ENCODE results near the gene EDEM3. TPM values are rescaled to one million over a fixed set of nuclear protein-coding genes. Genes with fewer than 3 reads are reported as not detected.

Gene EDEM3
- total RNA-seq, 1 experiment from 2014 or later: 14.5 TPM

DNA sequence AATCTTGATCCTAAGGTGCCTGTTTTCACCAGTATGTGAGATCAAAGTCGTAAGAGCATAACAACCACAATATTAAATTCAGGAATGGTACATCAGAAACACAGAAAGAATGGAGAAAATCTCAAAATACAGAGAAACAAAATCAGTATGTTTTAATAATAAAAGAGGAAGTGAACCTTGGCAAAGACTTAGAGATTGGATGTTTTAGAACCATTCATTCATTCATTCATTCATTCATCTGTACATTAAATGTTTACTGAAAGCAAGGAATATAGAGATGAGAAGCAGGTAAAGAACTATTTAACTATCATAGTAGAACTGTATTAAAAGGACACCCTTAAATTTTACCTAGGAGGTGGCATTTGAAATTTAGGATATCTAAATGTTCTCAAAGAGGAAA, 55.7 kb downstream of the EDEM3 start:
- no peak for DNase-seq
- TF ChIP-seq EZH2 (IDR thresholded peaks at IDR 0.05; ENCODE audit: low read depth): no peak
- TF ChIP-seq CTCF (conservative IDR thresholded peaks at IDR 0.05): no peak
- H3K36me3 ChIP-seq (ENCODE audit: low read depth): peaks cover 6% of the 10 kb centered on the region; the same call in 1 of the 2 replicates
- no peaks in the 10 kb centered on the region for H3K27me3 ChIP-seq (ENCODE audit: insufficient read depth, low read depth)
- no peaks in the 10 kb centered on the region for H3K9me2 ChIP-seq (ENCODE audit: insufficient read depth)
- H4K20me1 ChIP-seq (ENCODE audit: insufficient read depth): no peaks in the 10 kb centered on the region
- intact Hi-C loops (cut with micrococcal nuclease; ENCODE audit: unreplicated experiment): loop anchor here (10.0 kb wide), 1 partner anchor 1064 kb away; the partner anchor contains the start of gene ARPC5
- H3K4me3 ChIP-seq: no peak overlapping the region
- BruUV-seq (replicated peaks): no TSS peak
- no peaks in the 10 kb centered on the region for H3K4me1 ChIP-seq (replicated peaks; ENCODE audit: insufficient read depth)
- H3K9me3 ChIP-seq (ENCODE audit: insufficient read depth, low read depth): no peaks in the 10 kb centered on the region
- H3K4me2 ChIP-seq: no peak overlapping the region
- no peak overlapping the region for H2AFZ ChIP-seq
- POLR2A ChIA-PET (ENCODE audit: unreplicated experiment): no interaction called here
- CTCF ChIA-PET: no interaction called here
- no peaks in the 10 kb centered on the region for H3K79me2 ChIP-seq (ENCODE audit: low read depth)
- no peak overlapping the region for H3K27ac ChIP-seq
- H3F3A ChIP-seq (ENCODE audit: insufficient read depth, low read depth): no peaks in the 10 kb centered on the region

GRCh38 chr1:184698016-184698415, 56.6 kb downstream of the EDEM3 start:
- H3F3A ChIP-seq (ENCODE audit: insufficient read depth, low read depth): no peaks in the 10 kb centered on the region
- H3K4me1 ChIP-seq (replicated peaks; ENCODE audit: insufficient read depth): no peaks in the 10 kb centered on the region
- no peak overlapping the region for H3K27ac ChIP-seq
- no peak overlapping the region for H3K4me2 ChIP-seq
- DNase-seq: no peak
- no peaks in the 10 kb centered on the region for H3K9me3 ChIP-seq (ENCODE audit: insufficient read depth, low read depth)
- CTCF ChIA-PET: no interaction called here
- POLR2A ChIA-PET (ENCODE audit: unreplicated experiment): no interaction called here
- no peaks in the 10 kb centered on the region for H3K79me2 ChIP-seq (ENCODE audit: low read depth)
- H3K4me3 ChIP-seq: no peak overlapping the region
- no peak for TF ChIP-seq CTCF (conservative IDR thresholded peaks at IDR 0.05)
- no peak for TF ChIP-seq EZH2 (IDR thresholded peaks at IDR 0.05; ENCODE audit: low read depth)
- no peaks in the 10 kb centered on the region for H3K27me3 ChIP-seq (ENCODE audit: insufficient read depth, low read depth)
- H3K9me2 ChIP-seq (ENCODE audit: insufficient read depth): no peaks in the 10 kb centered on the region
- intact Hi-C loops (cut with micrococcal nuclease; ENCODE audit: unreplicated experiment): loop anchor here (10.0 kb wide), 1 partner anchor 1063 kb away; the partner anchor contains the start of gene ARPC5
- BruUV-seq (replicated peaks): no TSS peak
- peaks cover 6% of the 10 kb centered on the region; the same call in 1 of the 2 replicates for H3K36me3 ChIP-seq (ENCODE audit: low read depth)
- H2AFZ ChIP-seq: no peak overlapping the region
- H4K20me1 ChIP-seq (ENCODE audit: insufficient read depth): no peaks in the 10 kb centered on the region

DNA sequence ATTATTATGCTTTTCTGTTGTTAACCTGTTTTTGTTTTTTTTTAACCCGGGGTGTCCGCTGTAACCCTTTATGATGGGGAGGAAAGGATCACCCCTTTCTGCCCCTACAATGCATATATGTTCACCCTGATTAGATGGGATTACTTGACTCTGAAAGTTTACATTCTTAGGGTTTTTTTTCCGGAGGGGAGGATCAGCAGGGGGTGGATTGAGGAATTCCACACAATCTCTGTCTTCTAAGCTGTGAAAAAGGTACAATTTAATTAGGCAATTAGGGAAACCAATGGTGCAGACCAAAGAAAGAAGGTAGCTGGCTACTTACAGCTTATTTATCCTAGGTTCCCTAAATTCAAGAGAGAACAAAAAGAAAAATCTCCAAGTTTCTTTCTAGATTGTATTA, 58.3 kb downstream of the EDEM3 start:
- H3K36me3 ChIP-seq (ENCODE audit: low read depth): no peaks in the 10 kb centered on the region
- intact Hi-C loops (cut with micrococcal nuclease; ENCODE audit: unreplicated experiment): loop anchor here (10.0 kb wide), 1 partner anchor 1062 kb away; the partner anchor contains the start of gene ARPC5

More for the DNA sequence above, 58.3 kb downstream of the EDEM3 start:
- Histone ChIP-seq H3K9me2 (ENCODE audit: insufficient read depth) (no peaks in the 10 kb centered on the region), H2AFZ (no peak overlapping the region), H3K4me3 (no peak overlapping the region), H3K9me3 (ENCODE audit: insufficient read depth, low read depth) (no peaks in the 10 kb centered on the region), H3K79me2 (ENCODE audit: low read depth) (no peaks in the 10 kb centered on the region), H3F3A (ENCODE audit: insufficient read depth, low read depth) (no peaks in the 10 kb centered on the region), H3K4me2 (no peak overlapping the region), H3K27ac (no peak overlapping the region), H3K27me3 (ENCODE audit: insufficient read depth, low read depth) (no peaks in the 10 kb centered on the region), H4K20me1 (ENCODE audit: insufficient read depth) (no peaks in the 10 kb centered on the region), H3K4me1 (replicated peaks; ENCODE audit: insufficient read depth) (no peaks in the 10 kb centered on the region)
- BruUV-seq (replicated peaks): no TSS peak
- no peak for DNase-seq
- CTCF ChIA-PET: interaction anchor here (0.7 kb wide), 1 partner anchor 1190 kb away, joined by 3 read pairs; no protein-coding TSS in a partner anchor
- POLR2A ChIA-PET (ENCODE audit: unreplicated experiment): interaction anchor here (0.6 kb wide), 1 partner anchor 211 kb away, joined by 7 read pairs; no protein-coding TSS in a partner anchor
- no peak for TF ChIP-seq CTCF (conservative IDR thresholded peaks at IDR 0.05)
- TF ChIP-seq EZH2 (IDR thresholded peaks at IDR 0.05; ENCODE audit: low read depth): no peak
